Measurements from ENCODE around the gene SLC5A11.

DNA sequence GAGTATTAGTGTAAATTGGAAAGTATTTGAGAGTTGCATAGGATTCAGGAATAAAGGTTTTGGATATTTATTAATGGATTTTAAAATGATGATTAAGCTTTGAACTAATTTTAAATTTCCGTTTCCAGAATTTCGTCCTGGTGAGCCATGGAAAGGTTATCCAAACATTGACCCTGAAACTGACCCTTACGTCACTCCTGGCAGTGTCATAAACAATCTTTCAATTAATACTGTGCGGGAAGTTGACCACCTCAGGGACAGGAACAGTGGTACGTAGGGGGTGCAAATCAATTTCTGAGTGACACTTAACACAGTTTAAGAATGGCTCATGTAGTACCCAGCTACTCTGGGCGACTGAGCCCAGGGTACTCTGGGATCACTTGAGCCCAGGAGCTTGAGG lies 29.1 kb upstream of the SLC5A11 start:
- TF ChIP-seq POLR2AphosphoS5 (IDR thresholded peaks at IDR 0.05) (no peak), CTCF (IDR thresholded peaks at IDR 0.05) (no peak), POLR2A (IDR thresholded peaks at IDR 0.05) (no peak), EP300 (IDR thresholded peaks at IDR 0.05; ENCODE audit: low read depth) (no peak)
